ENCODE data around the gene EI24. TPM values are rescaled to one million over a fixed set of nuclear protein-coding genes. Genes with fewer than 3 reads are reported as not detected.
A peak's percentile ranks its signal among the peaks of the same experiment; 100 is the strongest.

The EI24 gene
- total RNA-seq, 1 donor from 2014 or later, result 129 TPM

GRCh38 chr11:125600663-125601062 is 31.4 kb downstream of the EI24 start:
- Histone ChIP-seq H3K27me3 (ENCODE audit: insufficient read depth, low read length) (no peaks in the 10 kb centered on the region), H3K4me1 (ENCODE audit: insufficient read depth, low read length) (no peaks in the 10 kb centered on the region), H3K4me2 (ENCODE audit: low read length) (no peak overlapping the region), H3K79me2 (ENCODE audit: insufficient read depth, low read length) (peaks cover 41% of the 10 kb centered on the region), H3K9me3 (ENCODE audit: insufficient read depth, low read depth, low read length) (no peaks in the 10 kb centered on the region), H3K27ac (ENCODE audit: low read depth, low read length) (no peak overlapping the region), H3K4me3 (ENCODE audit: insufficient read depth, low read depth, low read length) (no peak overlapping the region), H4K20me1 (ENCODE audit: insufficient read depth, low read length) (peaks cover 50% of the 10 kb centered on the region), H3K9ac (ENCODE audit: low read length) (no peak overlapping the region), H2AFZ (ENCODE audit: low read depth, low read length) (no peak overlapping the region), H3K36me3 (ENCODE audit: insufficient read depth, low read length) (peaks cover 54% of the 10 kb centered on the region)
- Mint-ChIP-seq H3K9me3 (ENCODE audit: unreplicated experiment) (no peaks in the 10 kb centered on the region), H3K4me3 (ENCODE audit: unreplicated experiment) (no peak overlapping the region), H3K36me3 (ENCODE audit: low read depth, unreplicated experiment) (peaks cover 4% of the 10 kb centered on the region), H3K4me1 (ENCODE audit: low read depth, unreplicated experiment) (peaks cover 3% of the 10 kb centered on the region), H3K27ac (ENCODE audit: unreplicated experiment) (peak overlapping the region; percentile 41), H3K27me3 (ENCODE audit: low read depth, unreplicated experiment) (no peaks in the 10 kb centered on the region)
- DNase-seq (ENCODE audit: low read depth) (no peak), FAIRE-seq (no peak)
- TF ChIP-seq, protein P1, sequence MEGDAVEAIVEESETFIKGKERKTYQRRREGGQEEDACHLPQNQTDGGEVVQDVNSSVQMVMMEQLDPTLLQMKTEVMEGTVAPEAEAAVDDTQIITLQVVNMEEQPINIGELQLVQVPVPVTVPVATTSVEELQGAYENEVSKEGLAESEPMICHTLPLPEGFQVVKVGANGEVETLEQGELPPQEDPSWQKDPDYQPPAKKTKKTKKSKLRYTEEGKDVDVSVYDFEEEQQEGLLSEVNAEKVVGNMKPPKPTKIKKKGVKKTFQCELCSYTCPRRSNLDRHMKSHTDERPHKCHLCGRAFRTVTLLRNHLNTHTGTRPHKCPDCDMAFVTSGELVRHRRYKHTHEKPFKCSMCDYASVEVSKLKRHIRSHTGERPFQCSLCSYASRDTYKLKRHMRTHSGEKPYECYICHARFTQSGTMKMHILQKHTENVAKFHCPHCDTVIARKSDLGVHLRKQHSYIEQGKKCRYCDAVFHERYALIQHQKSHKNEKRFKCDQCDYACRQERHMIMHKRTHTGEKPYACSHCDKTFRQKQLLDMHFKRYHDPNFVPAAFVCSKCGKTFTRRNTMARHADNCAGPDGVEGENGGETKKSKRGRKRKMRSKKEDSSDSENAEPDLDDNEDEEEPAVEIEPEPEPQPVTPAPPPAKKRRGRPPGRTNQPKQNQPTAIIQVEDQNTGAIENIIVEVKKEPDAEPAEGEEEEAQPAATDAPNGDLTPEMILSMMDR (IDR thresholded peaks at IDR 0.05; ENCODE audit: insufficient read depth, low read depth, low read length), result no peak
- no peak for TF ChIP-seq EZH2 (IDR thresholded peaks at IDR 0.05; ENCODE audit: insufficient read depth, low read length)

- H3K4me3 Mint-ChIP-seq (ENCODE audit: unreplicated experiment), result no peak overlapping the region
- DNase-seq (ENCODE audit: low read depth) (peak; percentile 17), FAIRE-seq (no peak)
- Histone ChIP-seq H3K27ac (ENCODE audit: low read depth, low read length) (peak overlapping the region; percentile 56), H4K20me1 (ENCODE audit: insufficient read depth, low read length) (peaks cover 50% of the 10 kb centered on the region), H3K27me3 (ENCODE audit: insufficient read depth, low read length) (no peaks in the 10 kb centered on the region), H3K36me3 (ENCODE audit: insufficient read depth, low read length) (peaks cover 69% of the 10 kb centered on the region), H3K4me2 (ENCODE audit: low read length) (peak overlapping the region; percentile 31), H2AFZ (ENCODE audit: low read depth, low read length) (no peak overlapping the region), H3K9ac (ENCODE audit: low read length) (peak overlapping the region; percentile 28), H3K79me2 (ENCODE audit: insufficient read depth, low read length) (peaks cover 19% of the 10 kb centered on the region), H3K9me3 (ENCODE audit: insufficient read depth, low read depth, low read length) (no peaks in the 10 kb centered on the region), H3K4me1 (ENCODE audit: insufficient read depth, low read length) (no peaks in the 10 kb centered on the region), H3K4me3 (ENCODE audit: insufficient read depth, low read depth, low read length) (no peak overlapping the region)
- no peak overlapping the region for H3K27ac Mint-ChIP-seq (ENCODE audit: unreplicated experiment)
- TF ChIP-seq, protein P1 (IDR thresholded peaks at IDR 0.05; ENCODE audit: insufficient read depth, low read depth, low read length), result no peak
- TF ChIP-seq EZH2 (IDR thresholded peaks at IDR 0.05; ENCODE audit: insufficient read depth, low read length), result no peak
- no peaks in the 10 kb centered on the region for H3K27me3 Mint-ChIP-seq (ENCODE audit: low read depth, unreplicated experiment)
- no peaks in the 10 kb centered on the region for H3K9me3 Mint-ChIP-seq (ENCODE audit: unreplicated experiment)
- H3K36me3 Mint-ChIP-seq (ENCODE audit: low read depth, unreplicated experiment), result peaks cover 6% of the 10 kb centered on the region
- no peaks in the 10 kb centered on the region for H3K4me1 Mint-ChIP-seq (ENCODE audit: low read depth, unreplicated experiment)
Measured at GRCh38 chr11:125603207-125603606, 33.9 kb downstream of the EI24 start.

DNA sequence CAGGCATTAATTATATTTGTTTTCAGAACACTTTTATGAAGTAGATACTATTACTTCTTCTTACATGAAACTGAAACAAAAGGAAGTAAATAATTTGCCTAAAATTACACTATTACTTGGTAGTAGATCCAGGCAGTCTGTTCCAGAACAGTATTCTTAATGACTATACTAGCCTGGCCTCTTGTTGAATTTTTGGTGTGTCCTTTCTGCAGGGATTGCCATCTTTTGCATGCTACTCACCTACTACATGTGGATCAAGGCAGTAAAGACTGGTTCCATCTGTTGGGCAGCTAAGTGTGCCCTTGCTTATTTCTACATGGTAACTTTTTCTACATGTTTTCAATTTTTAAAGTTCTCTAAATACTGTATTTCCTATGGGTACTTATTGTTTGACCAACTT is 36.1 kb downstream of the EI24 start:
- Histone ChIP-seq H3K9ac (ENCODE audit: low read length) (no peak overlapping the region), H3K79me2 (ENCODE audit: insufficient read depth, low read length) (peaks cover 14% of the 10 kb centered on the region), H2AFZ (ENCODE audit: low read depth, low read length) (no peak overlapping the region), H3K27me3 (ENCODE audit: insufficient read depth, low read length) (no peaks in the 10 kb centered on the region), H4K20me1 (ENCODE audit: insufficient read depth, low read length) (peaks cover 50% of the 10 kb centered on the region), H3K4me3 (ENCODE audit: insufficient read depth, low read depth, low read length) (no peak overlapping the region), H3K4me2 (ENCODE audit: low read length) (no peak overlapping the region), H3K9me3 (ENCODE audit: insufficient read depth, low read depth, low read length) (no peaks in the 10 kb centered on the region), H3K4me1 (ENCODE audit: insufficient read depth, low read length) (no peaks in the 10 kb centered on the region), H3K27ac (ENCODE audit: low read depth, low read length) (no peak overlapping the region), H3K36me3 (ENCODE audit: insufficient read depth, low read length) (peaks cover 74% of the 10 kb centered on the region)
- peaks cover 6% of the 10 kb centered on the region for H3K36me3 Mint-ChIP-seq (ENCODE audit: low read depth, unreplicated experiment)
- no peaks in the 10 kb centered on the region for H3K4me1 Mint-ChIP-seq (ENCODE audit: low read depth, unreplicated experiment)
- DNase-seq (ENCODE audit: low read depth) (no peak), FAIRE-seq (no peak)
- no peak overlapping the region for H3K27ac Mint-ChIP-seq (ENCODE audit: unreplicated experiment)
- TF ChIP-seq, protein P1 (IDR thresholded peaks at IDR 0.05; ENCODE audit: insufficient read depth, low read depth, low read length), result no peak
- no peak for TF ChIP-seq EZH2 (IDR thresholded peaks at IDR 0.05; ENCODE audit: insufficient read depth, low read length)
- H3K4me3 Mint-ChIP-seq (ENCODE audit: unreplicated experiment), result no peak overlapping the region
- H3K27me3 Mint-ChIP-seq (ENCODE audit: low read depth, unreplicated experiment), result no peaks in the 10 kb centered on the region
- H3K9me3 Mint-ChIP-seq (ENCODE audit: unreplicated experiment), result no peaks in the 10 kb centered on the region

Measured in astrocyte (in vitro differentiated cells and primary cell).